ENCODE data around the gene TICRR.
"Not testable (repeated sequence)": the region's sequence is repeated elsewhere in the genome, so short reads cannot be mapped to it uniquely, and the experiment has no call there.

The TICRR gene

GRCh38 chr15:89566621-89567294 lies 8.5 kb upstream of the TICRR start:
- DNase-seq = no peak

GRCh38 chr15:89569090-89569745 lies 6.1 kb upstream of the TICRR start:
- DNase-seq = no peak

GRCh38 chr15:89575656-89576416 lies 567 bp downstream of the TICRR start:
- DNase-seq = peak in 2 of 5 experiments; percentile 9 to 58

- DNase-seq = peak in 1 of 5 experiments; percentile 2
Measured at GRCh38 chr15:89576417-89576773, 1.1 kb downstream of the TICRR start.

GRCh38 chr15:89577776-89578115 lies 2.5 kb downstream of the TICRR start:
- no peak for DNase-seq

- no peak for DNase-seq
Measured at GRCh38 chr15:89578146-89578545, 2.9 kb downstream of the TICRR start.

GRCh38 chr15:89580747-89581146 lies 5.5 kb downstream of the TICRR start:
- not testable (repeated sequence) for DNase-seq

- no peak for DNase-seq
Measured at GRCh38 chr15:89586651-89587050, 11.4 kb downstream of the TICRR start.

GRCh38 chr15:89587955-89588354 lies 12.7 kb downstream of the TICRR start:
- DNase-seq = peak in 1 of 5 experiments; percentile 24

GRCh38 chr15:89591834-89592233 lies 16.6 kb downstream of the TICRR start:
- DNase-seq = no peak

- DNase-seq = no peak
Measured at GRCh38 chr15:89593018-89593417, 17.7 kb downstream of the TICRR start.

GRCh38 chr15:89599021-89599420 lies 23.8 kb downstream of the TICRR start:
- no peak for DNase-seq

GRCh38 chr15:89611317-89611716 lies 36.0 kb downstream of the TICRR start:
- DNase-seq = no peak

- DNase-seq = peak in 1 of 5 experiments; percentile 23
Measured at GRCh38 chr15:89613031-89613430, 37.8 kb downstream of the TICRR start.

- DNase-seq = no peak
Measured at GRCh38 chr15:89614164-89614563, 38.9 kb downstream of the TICRR start.

GRCh38 chr15:89615135-89615534 lies 39.9 kb downstream of the TICRR start:
- DNase-seq = no peak

- DNase-seq = no peak
Measured at GRCh38 chr15:89616228-89616627, 41.0 kb downstream of the TICRR start.

GRCh38 chr15:89621547-89621946 lies 46.3 kb downstream of the TICRR start:
- DNase-seq = no peak

- no peak for DNase-seq
Measured at GRCh38 chr15:89623165-89623564, 47.9 kb downstream of the TICRR start.

- no peak for DNase-seq
Measured at GRCh38 chr15:89625716-89626115, 50.4 kb downstream of the TICRR start.

GRCh38 chr15:89627256-89627970 lies 52.1 kb downstream of the TICRR start:
- DNase-seq = no peak

GRCh38 chr15:89628301-89628700 lies 53.0 kb downstream of the TICRR start:
- DNase-seq = no peak

Data from T-helper 2 cell (primary cell).